ENCODE measurements around the gene LRRC25.
"Not testable (repeated sequence)": the region's sequence is repeated elsewhere in the genome, so short reads cannot be mapped to it uniquely, and the experiment has no call there.

Gene LRRC25

DNA sequence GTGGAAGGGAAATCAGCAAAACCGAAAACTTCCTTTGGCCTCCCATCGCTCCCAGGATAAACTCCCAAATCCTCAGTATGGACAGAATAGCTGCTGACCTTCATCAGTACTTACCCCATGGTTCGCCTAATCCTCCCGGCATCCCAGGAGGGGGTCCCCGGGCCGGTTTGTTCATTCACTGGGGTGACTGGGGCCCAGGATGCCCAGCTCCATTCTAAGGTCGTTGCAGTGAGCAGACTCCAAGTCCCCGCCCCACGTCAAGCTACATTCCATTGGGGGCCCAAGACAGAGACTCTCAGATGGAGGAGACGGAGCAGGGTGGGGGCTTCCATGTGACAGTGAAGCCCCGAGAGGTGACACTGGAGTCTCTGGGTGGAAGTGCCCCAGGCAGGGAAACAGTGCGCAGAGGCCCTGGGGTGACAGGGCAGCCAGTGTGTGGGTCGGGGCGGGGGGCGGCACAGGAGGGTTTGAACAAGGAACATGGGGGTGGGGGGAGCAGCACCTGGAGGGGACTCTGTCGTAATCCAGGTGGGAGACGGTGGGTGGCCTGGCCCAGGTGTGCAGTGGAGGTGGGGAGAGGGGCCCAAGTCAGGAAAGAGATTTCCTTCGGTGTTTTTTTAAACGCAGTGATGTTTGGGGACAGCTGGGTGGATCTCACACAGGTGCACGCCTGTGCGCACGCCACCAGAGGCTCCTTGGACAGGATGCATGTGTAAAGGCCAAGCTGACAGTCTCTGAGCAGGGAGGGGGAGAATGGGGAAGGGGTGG is 26.9 kb upstream of the LRRC25 start:
- DNase-seq, result no peak

- DNase-seq, result no peak
Measured at GRCh38 chr19:18423258-18424020, 26.0 kb upstream of the LRRC25 start.

GRCh38 chr19:18422530-18423191 is 25.2 kb upstream of the LRRC25 start:
- peak; percentile 54 for DNase-seq

DNA sequence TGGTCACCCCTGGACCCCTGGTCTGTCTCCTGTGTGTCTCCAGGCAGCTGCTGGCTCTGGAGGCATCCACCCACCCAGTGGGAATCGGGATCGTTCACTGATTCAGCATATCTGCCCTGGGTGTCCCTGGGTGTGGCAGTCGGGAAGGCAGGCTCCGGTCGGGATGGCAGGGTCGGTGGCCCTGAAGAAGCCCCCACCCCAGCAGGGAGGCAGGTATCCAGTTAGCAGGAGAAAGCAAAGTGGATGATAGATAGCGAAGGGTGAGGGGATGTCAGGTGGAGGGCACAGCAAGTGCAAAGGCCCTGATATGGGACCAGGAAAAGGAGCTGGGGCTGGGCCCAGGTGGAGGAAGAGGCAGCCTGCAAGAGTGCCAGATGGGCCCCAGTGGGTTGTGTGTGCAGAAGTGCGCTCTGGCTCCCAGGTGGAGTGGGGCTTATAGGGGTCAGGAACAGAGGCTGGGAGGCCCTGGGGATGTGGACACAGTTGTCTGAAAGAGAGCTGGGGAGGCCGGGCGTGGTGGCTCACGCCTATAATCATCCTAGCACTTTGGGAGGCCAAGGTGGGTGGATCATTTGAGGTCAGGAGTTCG is 24.0 kb upstream of the LRRC25 start:
- DNase-seq, result no peak

GRCh38 chr19:18420930-18421329 is 23.5 kb upstream of the LRRC25 start:
- no peak for DNase-seq

GRCh38 chr19:18419699-18420460 is 22.5 kb upstream of the LRRC25 start:
- DNase-seq, result no peak

- peak; percentile 67 for DNase-seq
Measured at GRCh38 chr19:18419195-18419698, 21.8 kb upstream of the LRRC25 start, which contains the start of gene SSBP4. Gene SSBP4, plus strand, starts transcription at chr19:18419398. Its CDS starts 251 bp downstream, at chr19:18419649.

GRCh38 chr19:18418483-18419194 is 21.2 kb upstream of the LRRC25 start:
- DNase-seq, result no peak

- no peak for DNase-seq
Measured at GRCh38 chr19:18418029-18418482, 20.6 kb upstream of the LRRC25 start.

DNA sequence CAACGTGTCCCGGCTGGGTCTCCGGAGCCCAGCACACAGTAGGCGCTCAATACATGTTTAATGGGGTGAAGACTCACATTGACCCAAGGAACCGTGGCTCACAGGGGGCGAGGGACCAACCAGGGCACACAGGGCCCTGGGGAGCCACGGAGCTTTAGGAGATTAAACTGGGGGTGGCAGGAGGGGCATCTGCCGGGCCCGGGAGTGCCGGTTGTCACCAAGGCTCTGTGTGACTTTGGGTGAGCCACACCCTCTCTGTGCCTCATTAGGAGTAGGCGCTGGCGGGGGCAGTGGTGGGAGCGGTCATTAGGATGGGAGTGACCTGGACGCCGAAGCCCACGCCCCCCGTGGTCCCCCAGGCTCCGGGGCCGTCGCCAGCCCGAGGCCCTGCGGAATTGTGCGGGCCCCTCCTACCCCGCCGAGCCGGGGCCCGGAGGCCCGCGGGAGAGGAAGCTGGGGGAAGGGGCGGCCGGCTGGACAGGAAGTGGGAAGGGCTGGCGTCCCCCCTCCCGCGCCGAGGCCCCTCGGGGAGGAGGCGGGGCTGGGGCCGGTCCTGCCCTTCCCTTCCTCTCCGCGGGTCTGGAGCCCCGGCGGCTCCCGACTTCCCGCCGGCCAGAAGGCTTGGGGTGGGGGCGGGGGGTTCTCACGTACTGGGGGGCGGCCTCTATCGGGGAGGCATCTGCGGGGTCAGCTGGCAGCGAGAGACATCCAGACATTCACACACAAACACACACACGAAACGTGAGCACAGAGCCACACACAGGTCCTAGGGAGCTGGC is 20.0 kb upstream of the LRRC25 start:
- DNase-seq, result no peak

GRCh38 chr19:18416778-18417249 is 19.4 kb upstream of the LRRC25 start:
- DNase-seq, result peak; percentile 41

DNA sequence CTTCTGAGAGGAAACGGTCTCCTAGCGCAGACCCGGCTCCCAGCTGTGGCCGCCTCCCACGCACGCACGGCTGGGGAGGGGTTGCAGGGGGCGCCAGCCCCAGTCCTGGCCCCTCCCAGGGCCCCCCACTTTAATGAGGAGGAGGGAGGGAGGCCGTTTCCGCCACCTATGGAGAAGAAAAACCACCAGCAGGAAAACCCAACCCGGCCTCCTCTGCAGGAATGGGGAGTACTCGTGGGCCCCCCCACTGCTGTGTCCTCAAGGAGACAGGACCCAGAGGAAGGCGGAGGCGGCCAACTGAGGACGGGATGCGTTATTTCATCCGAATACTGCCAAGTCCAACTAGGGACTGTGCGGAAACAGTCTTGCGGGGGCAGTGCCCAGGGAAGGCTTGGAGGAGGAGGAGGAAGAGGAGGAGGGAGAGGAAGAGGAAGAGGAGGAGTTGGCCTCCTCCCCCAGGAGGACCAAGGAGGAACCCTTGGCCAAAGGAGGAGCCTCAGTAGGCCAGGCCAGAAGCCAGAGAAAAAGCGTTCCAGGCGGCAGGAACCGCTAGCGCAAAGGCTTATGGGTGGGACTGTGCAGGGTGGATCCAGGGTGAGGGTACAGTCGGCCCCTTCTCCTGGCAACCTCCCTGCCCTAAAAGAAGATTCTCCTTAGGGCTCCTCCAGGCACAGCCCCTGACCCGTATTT is 17.9 kb upstream of the LRRC25 start:
- DNase-seq, result no peak

DNA sequence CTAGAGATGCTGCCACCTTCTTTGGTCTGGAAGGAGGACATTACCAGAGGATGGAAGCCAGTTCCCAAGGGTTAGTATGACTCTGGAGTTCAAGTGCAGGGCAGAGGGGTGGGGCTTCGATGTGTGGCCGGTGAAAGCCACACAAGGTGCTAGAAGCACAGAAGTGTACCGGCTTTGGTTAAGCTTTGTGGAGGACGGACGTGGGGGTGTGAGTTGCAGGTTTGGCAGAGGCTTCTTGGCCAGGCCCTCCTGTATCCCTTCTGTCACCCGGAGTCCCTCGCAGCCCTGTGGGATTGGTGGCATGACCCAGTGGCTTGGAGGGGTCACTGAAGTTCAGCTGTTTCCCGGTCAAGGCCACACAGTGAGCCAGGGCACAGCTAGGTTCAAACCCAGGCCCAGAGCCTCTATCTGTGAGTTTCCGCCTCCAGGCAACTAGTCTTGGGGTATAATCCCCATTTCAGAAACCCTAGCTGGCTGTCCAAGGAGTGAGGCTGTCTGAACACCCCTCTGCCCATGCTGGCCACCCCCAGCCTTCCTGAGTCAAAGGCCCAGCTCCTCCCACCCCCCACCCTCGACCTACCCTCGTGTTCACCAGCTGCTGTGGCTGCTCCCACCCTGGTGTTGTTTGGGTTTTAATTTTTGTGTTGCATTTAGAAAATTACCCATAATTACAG is 17.2 kb upstream of the LRRC25 start:
- DNase-seq, result no peak

DNA sequence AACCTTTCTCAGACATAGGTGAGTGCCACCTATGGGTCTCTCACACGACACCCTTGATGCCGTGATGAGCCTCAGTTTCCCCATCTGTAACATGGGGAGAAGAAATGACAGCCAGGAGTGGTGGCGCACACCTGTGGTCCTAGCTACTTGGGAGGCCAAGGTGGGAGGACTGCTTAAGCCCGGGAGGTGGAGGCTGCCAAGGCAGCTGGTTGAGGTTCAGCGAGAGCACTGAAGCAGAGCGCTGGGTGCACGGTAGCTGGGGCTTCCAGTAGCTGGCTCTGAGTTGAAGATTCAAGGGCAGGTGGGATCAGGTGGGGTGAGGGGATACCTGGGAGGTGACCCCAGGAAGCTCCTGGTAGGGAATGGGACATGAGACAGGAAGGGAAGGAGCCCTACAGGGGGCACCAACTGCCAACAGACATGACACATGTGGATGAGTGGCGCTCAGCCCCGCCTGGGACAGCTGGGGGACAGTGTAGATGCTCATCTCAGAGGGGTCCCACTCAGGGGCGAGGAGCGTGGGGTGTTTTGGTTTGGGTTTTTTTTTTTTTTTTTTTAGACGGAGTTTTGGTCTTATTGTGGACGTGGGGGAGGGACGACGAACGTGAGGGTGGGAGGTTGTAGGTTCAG is 15.3 kb upstream of the LRRC25 start:
- no peak for DNase-seq

- no peak for DNase-seq
Measured at GRCh38 chr19:18408053-18408476, 10.6 kb upstream of the LRRC25 start.

GRCh38 chr19:18406749-18407148 is 9.3 kb upstream of the LRRC25 start:
- no peak for DNase-seq

GRCh38 chr19:18405754-18406153 is 8.3 kb upstream of the LRRC25 start:
- not testable (repeated sequence) for DNase-seq

DNA sequence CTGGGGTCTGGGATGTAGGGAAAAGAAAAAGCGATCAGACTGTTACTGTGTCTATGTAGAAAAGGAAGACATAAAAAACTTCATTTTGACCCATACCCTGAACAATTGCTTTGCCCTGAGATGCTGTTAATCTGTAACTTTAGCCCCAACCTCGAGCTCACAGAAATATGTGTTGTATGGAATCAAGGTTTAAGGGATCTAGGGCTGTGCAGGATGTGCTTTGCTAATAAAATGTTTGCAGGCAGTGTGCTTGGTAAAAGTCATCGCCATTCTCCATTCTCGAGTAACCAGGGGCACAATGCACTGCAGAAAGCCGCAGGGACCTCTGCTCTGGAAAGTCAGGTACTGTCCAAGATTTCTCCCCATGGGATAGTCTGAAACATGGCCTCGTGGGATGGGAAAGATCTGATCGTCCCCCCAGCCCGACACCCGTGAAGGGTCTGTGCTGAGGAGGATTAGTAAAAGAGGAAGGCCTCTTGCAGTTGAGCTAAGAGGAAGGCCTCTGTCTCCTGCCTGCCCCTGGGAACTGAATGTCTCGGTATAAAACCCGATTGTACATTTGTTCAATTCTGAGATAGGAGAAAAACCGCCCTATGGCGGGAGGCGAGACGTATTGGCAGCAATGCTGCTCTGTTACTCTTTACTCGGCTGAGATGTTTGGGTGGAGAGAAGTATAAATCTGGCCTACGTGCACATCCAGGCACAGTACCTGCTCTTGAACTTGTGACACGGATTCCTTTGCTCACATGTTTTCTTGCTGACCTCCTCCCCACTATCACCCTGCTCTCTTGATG is 5.2 kb upstream of the LRRC25 start:
- DNase-seq, result not testable (repeated sequence)
